Spinal cord (tissue), 10 donors: Measurements from ENCODE around the gene TOPORS. TPM values are rescaled to one million over a fixed set of nuclear protein-coding genes. Genes with fewer than 3 reads are reported as not detected.
"Not testable (repeated sequence)": the region's sequence is repeated elsewhere in the genome, so short reads cannot be mapped to it uniquely, and the experiment has no call there.

ENCODE experiments used
- DNase-seq, 6 donors: peaks; one replicate each; pipeline versions ENCODE4 v3.0.0 to v3.0.0-alpha.2; 2013 to 2015; ENCODE audit warnings: low spot score in 6 of 6, low read depth in 4 of 6
- H3K27ac ChIP-seq: one replicate; pipeline ENCODE4 v1.5.1; 2013; ENCODE audit warnings: low read depth, low read length, control low read depth
- H3K27me3 ChIP-seq: one replicate; pipeline ENCODE4 v1.6.1; 2013; ENCODE audit warnings: low read length; ENCODE audit not compliant: control insufficient read depth, insufficient read depth
- H3K36me3 ChIP-seq: one replicate; pipeline ENCODE4 v1.6.1; 2013; ENCODE audit warnings: low read length; ENCODE audit not compliant: control insufficient read depth, insufficient read depth
- H3K4me1 ChIP-seq: one replicate; pipeline ENCODE4 v1.6.1; 2013; ENCODE audit warnings: low read length; ENCODE audit not compliant: control insufficient read depth, insufficient read depth
- H3K4me3 ChIP-seq: one replicate; pipeline ENCODE4 v1.5.1; 2013; ENCODE audit warnings: low read depth, low read length, control low read depth
- H3K9me3 ChIP-seq: one replicate; pipeline ENCODE4 v1.6.1; 2013; ENCODE audit warnings: low read length; ENCODE audit not compliant: control insufficient read depth, insufficient read depth
- WGBS: methylation state at CpG from one replicate; pipeline ENCODE4 v1.1.5; 2013; ENCODE audit warnings: missing lambda C conversion rate; ENCODE audit not compliant: insufficient coverage; 5-methylcytosine and 5-hydroxymethylcytosine counted together
- long read RNA-seq, 4 donors: transcript quantifications; one replicate each; lab custom pipeline, GENCODE V29; 2026
- polyA plus RNA-seq, 2 donors: library from polyadenylated mRNA; unstranded; fragments of 120-200 nt; gene quantifications; one replicate each; pipeline ENCODE4 v1.2.1, GENCODE V29; 2013; ENCODE audit not compliant: insufficient read length in 2 of 2
- total RNA-seq, 2 donors: library from RNA; depleted of rRNA in 1 of 2; stranded (reverse); fragments of 120-200 nt in 1 of 2; fragments of >200 nt in 1 of 2; gene quantifications; one replicate each; pipeline versions ENCODE4 v1.2.3 to v1.2.4, GENCODE V29; 2013 to 2014
- donor health status: healthy.

Gene TOPORS
- total RNA-seq = 10 to 100 TPM; 30.7 to 42.3 TPM
- 10 to 100 TPM; 17.1 to 22.5 TPM for polyA plus RNA-seq
- long read RNA-seq, donor 1, full-length matches to known transcripts = 11 of 11 reads
- long read RNA-seq, donor 1, partial matches to known transcripts = 0 of 11 reads
- long read RNA-seq, donor 1, other reads (novel, unspliced or antisense) = 0 of 11 reads
- long read RNA-seq, donor 2, full-length matches to known transcripts = 1 of 1 reads
- long read RNA-seq, donor 2, partial matches to known transcripts = 0 of 1 reads
- long read RNA-seq, donor 2, other reads (novel, unspliced or antisense) = 0 of 1 reads
- long read RNA-seq, donor 3, full-length matches to known transcripts = 3 of 3 reads
- long read RNA-seq, donor 3, partial matches to known transcripts = 0 of 3 reads
- long read RNA-seq, donor 3, other reads (novel, unspliced or antisense) = 0 of 3 reads
- long read RNA-seq, donor 4, full-length matches to known transcripts = 13 of 13 reads
- long read RNA-seq, donor 4, partial matches to known transcripts = 0 of 13 reads
- long read RNA-seq, donor 4, other reads (novel, unspliced or antisense) = 0 of 13 reads

DNA sequence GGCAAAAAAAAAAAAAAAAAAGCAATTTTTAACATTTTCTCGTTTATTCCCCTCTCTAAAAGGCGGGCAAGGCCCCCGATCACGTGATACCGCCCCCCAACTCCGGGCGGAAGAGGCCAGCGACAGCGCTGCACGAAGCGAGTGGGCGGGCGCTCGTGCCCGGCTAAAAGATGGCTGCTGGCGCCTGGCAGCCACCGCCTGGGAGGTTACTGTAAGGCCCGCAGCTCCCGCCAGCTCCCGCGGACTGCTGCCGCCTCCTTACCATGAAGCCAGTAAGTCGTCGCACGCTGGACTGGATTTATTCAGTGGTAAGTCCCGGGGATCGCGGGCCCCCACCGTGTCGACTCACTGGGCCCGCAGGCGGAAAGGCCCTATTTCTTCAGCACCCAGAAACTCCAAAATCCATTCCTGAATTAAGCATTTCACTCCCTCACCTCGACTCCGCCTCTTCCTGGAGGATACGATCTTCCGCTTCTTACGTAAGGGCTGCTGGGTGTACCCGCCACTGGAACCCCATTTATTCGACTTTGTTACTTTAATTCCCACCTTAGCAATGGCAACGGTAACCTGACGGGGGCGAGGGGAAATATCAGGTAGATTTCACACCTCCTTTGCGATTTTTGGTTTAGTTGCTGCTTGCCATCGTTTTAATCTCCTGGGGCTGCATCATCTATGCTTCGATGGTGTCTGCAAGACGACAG is at the start of gene TOPORS, which contains the start of gene SMIM27:
TOPORS (minus strand) TSS at position 415 of the 701 bp plus-strand sequence; CDS start at position 265, 150 bp downstream.
SMIM27 (plus strand) TSS at position 156 of the 701 bp plus-strand sequence; CDS start at position 264, 108 bp downstream.
- Histone ChIP-seq H3K36me3 (peaks cover 2% of the 10 kb centered on the region), H3K4me3 (peak within 1 kb of the TSS; percentile 97), H3K27ac (peak within 1 kb of the TSS; percentile 100), H3K27me3 (no peaks in the 10 kb centered on the region), H3K9me3 (no peaks in the 10 kb centered on the region), H3K4me1 (peaks cover 9% of the 10 kb centered on the region)
- DNase-seq = peak; percentile 79 to 98 (median 90)
- WGBS = 0% methylated on average over 41 of the region's 46 CpGs

GRCh38 chr9:32599021-32599420 is 46.6 kb upstream of the TOPORS start:
- DNase-seq, H3K4me3 ChIP-seq, H3K9me3 ChIP-seq, H3K27me3 ChIP-seq, H3K27ac ChIP-seq, H3K4me1 ChIP-seq, H3K36me3 ChIP-seq: not testable (repeated sequence)
- WGBS = no CpG with 5 or more reads among the region's 3 CpGs

DNA sequence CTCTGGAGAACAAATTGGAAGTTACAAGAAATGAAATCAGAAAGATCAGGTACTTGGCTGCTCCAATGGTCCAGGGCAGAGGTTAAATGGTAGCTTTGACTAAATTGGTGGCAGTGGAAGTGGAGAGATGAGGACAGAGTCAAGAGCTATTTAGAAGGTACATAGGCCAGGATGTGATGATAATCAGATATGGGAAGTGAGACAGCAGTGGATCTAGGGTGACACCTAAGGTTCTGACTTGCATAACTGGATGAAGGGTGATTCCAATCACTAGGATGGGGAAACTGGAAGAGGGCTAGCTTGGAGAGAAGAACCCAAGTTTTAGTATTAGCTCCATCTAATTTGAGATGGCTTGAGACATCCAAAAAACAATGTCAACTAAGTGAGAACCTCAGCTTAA is 44.5 kb upstream of the TOPORS start:
- H3K4me1 ChIP-seq = no peaks in the 10 kb centered on the region
- H3K9me3 ChIP-seq = no peaks in the 10 kb centered on the region
- H3K36me3 ChIP-seq = no peaks in the 10 kb centered on the region
- no peak overlapping the region for H3K27ac ChIP-seq
- H3K4me3 ChIP-seq = no peak overlapping the region
- DNase-seq = no peak
- no peaks in the 10 kb centered on the region for H3K27me3 ChIP-seq

- WGBS = 88% methylated on average over 4 of the region's 4 CpGs
- DNase-seq = no peak
- Histone ChIP-seq H3K4me1 (no peaks in the 10 kb centered on the region), H3K9me3 (no peaks in the 10 kb centered on the region), H3K36me3 (no peaks in the 10 kb centered on the region), H3K27me3 (no peaks in the 10 kb centered on the region), H3K4me3 (no peak overlapping the region), H3K27ac (no peak overlapping the region)
Observed at GRCh38 chr9:32596096-32596865, 43.9 kb upstream of the TOPORS start.

DNA sequence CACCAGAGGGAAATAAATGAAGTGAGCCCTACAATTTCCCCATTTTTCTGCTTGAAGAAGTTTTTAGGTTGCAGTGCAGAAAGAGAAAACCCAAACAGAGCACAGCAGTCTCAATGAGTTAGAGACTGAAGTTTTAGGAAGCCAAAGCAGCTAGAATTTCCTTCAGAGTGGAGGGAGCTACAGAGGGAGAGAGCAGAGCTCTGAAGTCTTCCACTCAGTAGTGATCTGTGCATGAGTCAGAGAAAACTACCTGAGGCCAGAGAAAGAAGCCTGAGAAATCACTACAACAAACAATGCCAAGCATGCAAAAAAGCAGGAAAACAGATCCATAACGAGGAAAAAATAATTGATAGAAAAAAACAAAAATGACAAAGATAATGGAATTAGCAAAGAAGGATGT is 38.5 kb upstream of the TOPORS start:
- no peaks in the 10 kb centered on the region for H3K36me3 ChIP-seq
- peaks cover 3% of the 10 kb centered on the region for H3K9me3 ChIP-seq
- WGBS = no CpG with 5 or more reads among the region's 1 CpG
- no peak overlapping the region for H3K27ac ChIP-seq
- DNase-seq = no peak
- no peak overlapping the region for H3K4me3 ChIP-seq
- no peaks in the 10 kb centered on the region for H3K4me1 ChIP-seq
- no peaks in the 10 kb centered on the region for H3K27me3 ChIP-seq

GRCh38 chr9:32590476-32590875 is 38.1 kb upstream of the TOPORS start:
- no peaks in the 10 kb centered on the region for H3K4me1 ChIP-seq

GRCh38 chr9:32589083-32589723 is 36.8 kb upstream of the TOPORS start:
- H3K4me1 ChIP-seq = no peaks in the 10 kb centered on the region
- no peaks in the 10 kb centered on the region for H3K36me3 ChIP-seq
- DNase-seq = peak; percentile 18 to 88 (median 54)
- H3K27ac ChIP-seq = no peak overlapping the region
- peaks cover 3% of the 10 kb centered on the region for H3K9me3 ChIP-seq
- H3K4me3 ChIP-seq = no peak overlapping the region
- no peaks in the 10 kb centered on the region for H3K27me3 ChIP-seq
- WGBS = no CpG with 5 or more reads among the region's 6 CpGs

More at GRCh38 chr9:32590476-32590875, 38.1 kb upstream of the TOPORS start:
- no CpG with 5 or more reads among the region's 2 CpGs for WGBS
- Histone ChIP-seq H3K36me3 (no peaks in the 10 kb centered on the region), H3K27ac (no peak overlapping the region), H3K4me3 (no peak overlapping the region), H3K9me3 (peaks cover 3% of the 10 kb centered on the region), H3K27me3 (no peaks in the 10 kb centered on the region)
- DNase-seq = no peak

GRCh38 chr9:32587901-32588300 is 35.5 kb upstream of the TOPORS start:
- Histone ChIP-seq H3K36me3 (no peaks in the 10 kb centered on the region), H3K4me3 (no peak overlapping the region), H3K27me3 (no peaks in the 10 kb centered on the region), H3K27ac (no peak overlapping the region), H3K4me1 (no peaks in the 10 kb centered on the region), H3K9me3 (peaks cover 3% of the 10 kb centered on the region)
- DNase-seq = no peak

GRCh38 chr9:32584784-32585183 is 32.4 kb upstream of the TOPORS start:
- no peak for DNase-seq
- H3K4me3 ChIP-seq = no peak overlapping the region
- H3K4me1 ChIP-seq = no peaks in the 10 kb centered on the region
- H3K9me3 ChIP-seq = peaks cover 3% of the 10 kb centered on the region
- no peak overlapping the region for H3K27ac ChIP-seq
- no peaks in the 10 kb centered on the region for H3K27me3 ChIP-seq
- WGBS = no CpG with 5 or more reads among the region's 2 CpGs
- no peaks in the 10 kb centered on the region for H3K36me3 ChIP-seq
